ENCODE results near the gene SLC38A9. TPM values are rescaled to one million over a fixed set of nuclear protein-coding genes. Genes with fewer than 3 reads are reported as not detected.
A peak's percentile ranks its signal among the peaks of the same experiment; 100 is the strongest.

Gene SLC38A9
- total and polyA plus RNA-seq, 9 of the 15 experiments (the other 6 are each of a cell fraction or from before 2014, with no cell fraction given), result 14.0 to 34.5 (median 20.7) TPM

DNA sequence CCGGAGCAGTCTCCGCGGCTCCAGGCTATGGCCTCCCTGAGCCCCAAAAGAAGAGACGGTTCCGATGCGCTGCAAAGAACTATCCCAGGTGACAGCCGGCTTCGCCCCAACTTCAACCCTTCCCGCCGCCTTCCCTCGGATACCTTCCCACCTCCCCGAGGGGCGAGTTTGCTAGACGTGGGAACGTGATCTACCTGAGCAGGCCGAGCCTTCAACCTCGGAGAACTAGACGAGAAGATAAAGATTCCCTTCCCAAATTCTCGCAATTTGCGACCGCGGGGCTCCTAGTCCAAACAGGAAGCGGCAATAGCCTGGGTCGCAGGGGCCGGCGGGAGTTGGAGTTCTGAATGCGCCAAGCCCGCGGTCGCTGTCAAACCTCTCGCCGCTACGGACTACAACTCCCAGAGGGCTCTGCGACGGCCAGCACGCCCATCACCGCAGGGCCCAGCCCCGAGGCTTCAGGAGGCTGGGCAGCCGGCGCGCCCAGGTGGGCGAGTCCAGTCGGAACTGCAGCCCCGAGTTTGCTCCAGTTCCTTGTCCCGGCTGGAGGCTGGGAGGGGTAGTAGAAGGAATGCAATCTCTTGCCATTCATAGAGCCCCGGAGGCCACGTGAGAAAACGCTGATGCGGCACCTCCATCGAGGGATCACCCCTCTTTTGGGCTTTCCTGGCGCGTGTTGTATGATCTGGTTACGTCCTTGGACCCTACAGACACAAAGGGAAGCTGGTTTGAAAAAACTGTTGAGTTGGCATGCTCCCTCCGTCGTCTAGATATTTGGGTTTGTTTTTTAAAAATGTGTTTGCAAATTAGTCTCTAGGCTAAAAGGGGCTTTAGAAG is at the start of gene SLC38A9 (continued):
- TF ChIP-seq HEY1 (CRISPR knock-in tag; IDR thresholded peaks at IDR 0.05; ENCODE audit: borderline replicate concordance) (no peak), ZNF431 (CRISPR knock-in tag; IDR thresholded peaks at IDR 0.05) (no peak), MTA3 (IDR thresholded peaks at IDR 0.05; ENCODE audit: borderline replicate concordance) (peak; percentile 53; the same call in 1 of the 2 replicates), ATF7 (IDR thresholded peaks at IDR 0.05) (peak; percentile 84), MBD2 (IDR thresholded peaks at IDR 0.05; ENCODE audit: borderline replicate concordance, low read depth) (peak; percentile 50), TBP (optimal IDR thresholded peaks at IDR 0.05; ENCODE audit: low read depth, low read length) (peak; percentile 43), ZNF707 (CRISPR knock-in tag; conservative IDR thresholded peaks at IDR 0.05) (no peak), NR4A1 (CRISPR knock-in tag; IDR thresholded peaks at IDR 0.05) (0 out of 2 replicates have a peak, but pooled peaks have one; percentile 10), NR4A1 (tag; IDR thresholded peaks at IDR 0.05) (no peak), ZNF12 (CRISPR knock-in tag; IDR thresholded peaks at IDR 0.05) (no peak), TAF1 (IDR thresholded peaks at IDR 0.05; ENCODE audit: control insufficient read depth, extremely low read depth, insufficient read depth, low read length, severe bottlenecking) (peak; percentile 41), JUNB (CRISPR knock-in tag; conservative IDR thresholded peaks at IDR 0.05) (no peak), TBL1XR1 (IDR thresholded peaks at IDR 0.05; ENCODE audit: low read length in 2 of 2) (0 out of 4 replicates have a peak, but pooled peaks of 1 of the 2 experiments have one; percentile 19), MTA2 (IDR thresholded peaks at IDR 0.05; ENCODE audit: low read depth) (no peak)
- TF ChIP-seq, protein P1, sequence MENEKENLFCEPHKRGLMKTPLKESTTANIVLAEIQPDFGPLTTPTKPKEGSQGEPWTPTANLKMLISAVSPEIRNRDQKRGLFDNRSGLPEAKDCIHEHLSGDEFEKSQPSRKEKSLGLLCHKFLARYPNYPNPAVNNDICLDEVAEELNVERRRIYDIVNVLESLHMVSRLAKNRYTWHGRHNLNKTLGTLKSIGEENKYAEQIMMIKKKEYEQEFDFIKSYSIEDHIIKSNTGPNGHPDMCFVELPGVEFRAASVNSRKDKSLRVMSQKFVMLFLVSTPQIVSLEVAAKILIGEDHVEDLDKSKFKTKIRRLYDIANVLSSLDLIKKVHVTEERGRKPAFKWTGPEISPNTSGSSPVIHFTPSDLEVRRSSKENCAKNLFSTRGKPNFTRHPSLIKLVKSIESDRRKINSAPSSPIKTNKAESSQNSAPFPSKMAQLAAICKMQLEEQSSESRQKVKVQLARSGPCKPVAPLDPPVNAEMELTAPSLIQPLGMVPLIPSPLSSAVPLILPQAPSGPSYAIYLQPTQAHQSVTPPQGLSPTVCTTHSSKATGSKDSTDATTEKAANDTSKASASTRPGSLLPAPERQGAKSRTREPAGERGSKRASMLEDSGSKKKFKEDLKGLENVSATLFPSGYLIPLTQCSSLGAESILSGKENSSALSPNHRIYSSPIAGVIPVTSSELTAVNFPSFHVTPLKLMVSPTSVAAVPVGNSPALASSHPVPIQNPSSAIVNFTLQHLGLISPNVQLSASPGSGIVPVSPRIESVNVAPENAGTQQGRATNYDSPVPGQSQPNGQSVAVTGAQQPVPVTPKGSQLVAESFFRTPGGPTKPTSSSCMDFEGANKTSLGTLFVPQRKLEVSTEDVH (IDR thresholded peaks at IDR 0.05; ENCODE audit: low read depth, partially characterized antibody), result no peak
- TF ChIP-seq, protein P2, sequence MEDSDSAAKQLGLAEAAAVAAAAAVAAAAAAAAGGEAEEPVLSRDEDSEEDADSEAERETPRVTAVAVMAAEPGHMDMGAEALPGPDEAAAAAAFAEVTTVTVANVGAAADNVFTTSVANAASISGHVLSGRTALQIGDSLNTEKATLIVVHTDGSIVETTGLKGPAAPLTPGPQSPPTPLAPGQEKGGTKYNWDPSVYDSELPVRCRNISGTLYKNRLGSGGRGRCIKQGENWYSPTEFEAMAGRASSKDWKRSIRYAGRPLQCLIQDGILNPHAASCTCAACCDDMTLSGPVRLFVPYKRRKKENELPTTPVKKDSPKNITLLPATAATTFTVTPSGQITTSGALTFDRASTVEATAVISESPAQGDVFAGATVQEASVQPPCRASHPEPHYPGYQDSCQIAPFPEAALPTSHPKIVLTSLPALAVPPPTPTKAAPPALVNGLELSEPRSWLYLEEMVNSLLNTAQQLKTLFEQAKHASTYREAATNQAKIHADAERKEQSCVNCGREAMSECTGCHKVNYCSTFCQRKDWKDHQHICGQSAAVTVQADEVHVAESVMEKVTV (CRISPR knock-in tag; IDR thresholded peaks at IDR 0.05), result no peak
- TF ChIP-seq, protein P3, sequence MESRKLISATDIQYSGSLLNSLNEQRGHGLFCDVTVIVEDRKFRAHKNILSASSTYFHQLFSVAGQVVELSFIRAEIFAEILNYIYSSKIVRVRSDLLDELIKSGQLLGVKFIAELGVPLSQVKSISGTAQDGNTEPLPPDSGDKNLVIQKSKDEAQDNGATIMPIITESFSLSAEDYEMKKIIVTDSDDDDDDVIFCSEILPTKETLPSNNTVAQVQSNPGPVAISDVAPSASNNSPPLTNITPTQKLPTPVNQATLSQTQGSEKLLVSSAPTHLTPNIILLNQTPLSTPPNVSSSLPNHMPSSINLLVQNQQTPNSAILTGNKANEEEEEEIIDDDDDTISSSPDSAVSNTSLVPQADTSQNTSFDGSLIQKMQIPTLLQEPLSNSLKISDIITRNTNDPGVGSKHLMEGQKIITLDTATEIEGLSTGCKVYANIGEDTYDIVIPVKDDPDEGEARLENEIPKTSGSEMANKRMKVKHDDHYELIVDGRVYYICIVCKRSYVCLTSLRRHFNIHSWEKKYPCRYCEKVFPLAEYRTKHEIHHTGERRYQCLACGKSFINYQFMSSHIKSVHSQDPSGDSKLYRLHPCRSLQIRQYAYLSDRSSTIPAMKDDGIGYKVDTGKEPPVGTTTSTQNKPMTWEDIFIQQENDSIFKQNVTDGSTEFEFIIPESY (CRISPR knock-in tag; IDR thresholded peaks at IDR 0.05), result 0 out of 2 replicates have a peak, but pooled peaks have one; percentile 30
- TF ChIP-seq, protein P4, sequence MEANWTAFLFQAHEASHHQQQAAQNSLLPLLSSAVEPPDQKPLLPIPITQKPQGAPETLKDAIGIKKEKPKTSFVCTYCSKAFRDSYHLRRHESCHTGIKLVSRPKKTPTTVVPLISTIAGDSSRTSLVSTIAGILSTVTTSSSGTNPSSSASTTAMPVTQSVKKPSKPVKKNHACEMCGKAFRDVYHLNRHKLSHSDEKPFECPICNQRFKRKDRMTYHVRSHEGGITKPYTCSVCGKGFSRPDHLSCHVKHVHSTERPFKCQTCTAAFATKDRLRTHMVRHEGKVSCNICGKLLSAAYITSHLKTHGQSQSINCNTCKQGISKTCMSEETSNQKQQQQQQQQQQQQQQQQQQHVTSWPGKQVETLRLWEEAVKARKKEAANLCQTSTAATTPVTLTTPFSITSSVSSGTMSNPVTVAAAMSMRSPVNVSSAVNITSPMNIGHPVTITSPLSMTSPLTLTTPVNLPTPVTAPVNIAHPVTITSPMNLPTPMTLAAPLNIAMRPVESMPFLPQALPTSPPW (CRISPR knock-in tag; IDR thresholded peaks at IDR 0.05), result peak; percentile 38; the same call in 1 of the 2 replicates
